ENCODE data around the gene NAPEPLD. TPM values are rescaled to one million over a fixed set of nuclear protein-coding genes. Genes with fewer than 3 reads are reported as not detected.

The NAPEPLD gene
- total and polyA plus RNA-seq, 2 donors (not counting 1 experiment from before 2014, with no cell fraction given), result 5.7 to 9.2 TPM

GRCh38 chr7:103051519-103051918 lies 97.4 kb downstream of the NAPEPLD start:
- Histone ChIP-seq H3K9ac (ENCODE audit: insufficient read depth, low read length) (no peak overlapping the region), H3K4me2 (ENCODE audit: extremely low read depth, insufficient read depth, low read length) (no peak overlapping the region), H3K27ac (ENCODE audit: insufficient read depth, low read length) (no peak overlapping the region), H3K27me3 (ENCODE audit: control insufficient read depth, insufficient read depth, low read length) (no peaks in the 10 kb centered on the region), H3K9me3 (ENCODE audit: control insufficient read depth, insufficient read depth, low read depth, low read length) (no peaks in the 10 kb centered on the region), H3K4me3 (replicated peaks in 1 of 4; ENCODE audit: control extremely low read depth in 1 of 4, insufficient read depth in 1 of 4, low read depth in 3 of 4, low read length in 4 of 4) (no peak overlapping the region), H2AFZ (ENCODE audit: low read length) (no peak overlapping the region), H3K36me3 (ENCODE audit: control insufficient read depth, insufficient read depth, low read length) (no peaks in the 10 kb centered on the region), H4K20me1 (ENCODE audit: control insufficient read depth, extremely low read depth, insufficient read depth, low read length) (no peaks in the 10 kb centered on the region), H3K4me1 (ENCODE audit: control insufficient read depth, extremely low read depth, insufficient read depth, low read length) (no peaks in the 10 kb centered on the region), H3K79me2 (ENCODE audit: control insufficient read depth, insufficient read depth, low read length) (no peaks in the 10 kb centered on the region)
- TF ChIP-seq CTCF (conservative IDR thresholded peaks at IDR 0.05 in 1 of 2, IDR thresholded peaks at IDR 0.05 in 1 of 2; ENCODE audit: low read depth in 1 of 2, low read length in 2 of 2), result no peak
- DNase-seq (ENCODE audit: low read depth in 2 of 2), result no peak

Other genes with a start within 250 kb of the NAPEPLD start
- 12.6 and 30.8 TPM in 2 replicates for gene LRRC17, start 236.1 kb downstream of the NAPEPLD start, total RNA-seq
- 31.5 and 103 TPM in 2 replicates for gene LRRC17, start 236.1 kb downstream of the NAPEPLD start, polyA plus RNA-seq
- 0.66 and 1.0 TPM in 2 replicates for gene FBXL13, start 74.3 kb downstream of the NAPEPLD start, total RNA-seq
- 0.41 and 0.61 TPM in 2 replicates for gene FBXL13, start 74.3 kb downstream of the NAPEPLD start, polyA plus RNA-seq
- gene ARMC10, start 74.0 kb downstream of the NAPEPLD start, total RNA-seq, result 47.3 and 50.5 TPM in 2 replicates
- 29.9 and 31.8 TPM in 2 replicates for gene ARMC10, start 74.0 kb downstream of the NAPEPLD start, polyA plus RNA-seq
- 62.8 and 63.4 TPM in 2 replicates for gene PMPCB, start 148.3 kb upstream of the NAPEPLD start, total RNA-seq
- gene PMPCB, start 148.3 kb upstream of the NAPEPLD start, polyA plus RNA-seq, result 89.6 and 94.4 TPM in 2 replicates
- 13.6 and 15.0 TPM in 2 replicates for gene DNAJC2, start 195.7 kb upstream of the NAPEPLD start, total RNA-seq
- 22.0 and 24.4 TPM in 2 replicates for gene DNAJC2, start 195.7 kb upstream of the NAPEPLD start, polyA plus RNA-seq
- gene PSMC2, start 198.5 kb upstream of the NAPEPLD start, total RNA-seq, result 144 and 175 TPM in 2 replicates
- 305 and 340 TPM in 2 replicates for gene PSMC2, start 198.5 kb upstream of the NAPEPLD start, polyA plus RNA-seq